Motor neuron (in vitro differentiated cells): ENCODE data around the gene UGT1A8. TPM values are rescaled to one million over a fixed set of nuclear protein-coding genes. Genes with fewer than 3 reads are reported as not detected.
"Not testable (repeated sequence)": the region's sequence is repeated elsewhere in the genome, so short reads cannot be mapped to it uniquely, and the experiment has no call there.

Experiments used
- ATAC-seq, 8 experiments: fragments of 200-7000 bp; cut with Tn5 transposase; replicated peaks in 6 of 8; 2 replicates each; pipeline ENCODE4 v1.8.0; 2021; ENCODE audit warnings: mild to moderate bottlenecking in 8 of 8, moderate library complexity in 8 of 8
- H3K27ac ChIP-seq, 2 donors: fragments of 250-450 bp; sonication (Bioruptor Pico); 2 replicates each; pipeline ENCODE4 v1.9.0; 2021; ENCODE audit warnings: antibody characterized with exemption in 2 of 2, mild to moderate bottlenecking in 2 of 2, moderate library complexity in 1 of 2
- H3K4me1 ChIP-seq, 2 donors: fragments of 250-450 bp; sonication (Bioruptor Pico); replicated peaks in 1 of 2; 2 replicates each; pipeline ENCODE4 v1.6.1; 2021; ENCODE audit warnings: antibody characterized with exemption in 2 of 2, mild to moderate bottlenecking in 2 of 2, moderate library complexity in 1 of 2
- H3K4me3 ChIP-seq, 5 donors: fragments of 250-450 bp; sonication (Bioruptor Pico); 2 replicates each; pipeline ENCODE4 v1.9.0; 2021; ENCODE audit warnings: antibody characterized with exemption in 5 of 5, mild to moderate bottlenecking in 5 of 5, moderate library complexity in 4 of 5
- WGBS, 10 experiments: fragments of 450-650 bp; shearing (Covaris generic); methylation state at CpG; one replicate each; pipeline ENCODE4 v1.0.0; 2022; 5-methylcytosine and 5-hydroxymethylcytosine counted together
- in situ Hi-C, 9 experiments: fragments of 400-800 bp; cut with MboI; loops; one replicate each; pipeline ENCODE4 v1.15.0; 2021; ENCODE audit warnings: low sequenced_read_pairs in 9 of 9, low pct_unique_long_range_greater_than_20kb in 2 of 9; ENCODE audit not compliant: unreplicated experiment in 9 of 9
- total RNA-seq, 8 experiments: library from RNA; unstranded; fragments of 300-600 nt; gene quantifications; 2 replicates each; pipeline versions ENCODE4 v1.2.3 to v1.2.4, GENCODE V29; 2022

The UGT1A8 gene
- total RNA-seq, 8 experiments from 2014 or later = 0.09 to 1.4 (median 0.27) TPM; not detected in 5

DNA sequence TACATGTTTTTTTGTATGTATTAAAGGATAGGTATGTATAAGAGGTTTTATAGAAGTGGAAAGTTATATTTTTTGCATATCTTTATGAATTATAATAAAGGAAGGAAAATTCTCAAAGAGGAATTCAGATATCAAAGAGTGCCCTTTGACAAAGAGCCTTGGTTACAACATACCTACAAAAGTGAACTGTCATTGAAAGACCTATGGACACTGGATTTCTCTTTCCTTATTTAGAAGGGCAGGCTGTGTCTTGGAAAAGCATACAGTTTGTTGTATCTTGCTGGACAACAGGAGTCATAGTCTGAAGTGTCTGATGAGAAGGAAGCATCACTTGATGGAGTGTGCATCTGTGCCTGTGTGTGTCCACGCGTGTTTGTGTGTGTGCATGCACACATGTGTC lies 34.0 kb downstream of the UGT1A8 start:
- 88 to 100% (median 100%) methylated on average over 2 of the region's 2 CpGs; no CpG with 5 or more reads in 4 of the 10 experiments for WGBS, 10 experiments
- Histone ChIP-seq H3K4me3 (no peak overlapping the region), H3K4me1 (no peaks in the 10 kb centered on the region), H3K27ac (no peak overlapping the region)
- in situ Hi-C loops = no loop called here
- ATAC-seq = no peak

DNA sequence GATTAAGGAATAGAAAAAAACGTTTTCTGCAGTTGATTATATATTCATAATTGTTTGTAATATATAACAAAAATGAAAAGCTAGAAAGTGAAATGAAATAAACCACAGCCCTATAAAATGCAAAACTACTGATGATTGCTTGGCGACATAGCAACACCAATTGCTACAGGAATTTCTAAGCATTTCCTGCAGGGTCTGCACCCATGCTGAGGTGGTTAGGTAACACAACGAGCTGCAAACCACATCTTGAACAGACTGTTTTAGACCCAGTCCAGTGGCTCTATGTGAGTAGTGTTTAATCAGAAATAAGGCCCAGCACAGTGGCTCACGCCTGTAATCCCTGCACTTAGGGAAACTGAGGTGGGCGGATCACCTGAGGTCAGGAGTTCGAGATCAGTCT lies 37.1 kb downstream of the UGT1A8 start:
- ATAC-seq = no peak
- H3K4me1 ChIP-seq = no peaks in the 10 kb centered on the region
- WGBS, 10 experiments = 34 to 100% (median 69%) methylated on average over 1 to 6 of the region's 6 CpGs; no CpG with 5 or more reads in 1 of the 10 experiments
- no peak overlapping the region for H3K4me3 ChIP-seq
- in situ Hi-C loops = no loop called here
- no peak overlapping the region for H3K27ac ChIP-seq

DNA sequence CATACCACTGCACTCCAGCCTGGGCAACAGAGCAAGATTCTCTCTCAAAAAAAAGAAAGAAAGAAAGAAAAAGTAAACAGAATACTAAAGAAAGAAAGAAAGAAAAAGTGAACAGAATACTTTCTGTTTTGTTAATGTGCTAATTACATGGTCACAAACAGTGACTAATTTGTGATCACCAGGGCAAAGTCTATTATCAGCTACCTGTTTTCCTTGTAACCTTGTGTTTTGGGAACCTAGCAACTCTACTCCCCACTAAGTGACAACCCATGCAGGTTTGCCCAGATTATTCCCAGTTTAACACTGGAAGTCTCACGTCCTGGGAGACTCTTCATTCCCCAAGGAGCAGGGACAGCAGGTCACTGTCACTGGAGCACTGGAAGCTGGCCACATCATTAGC lies 37.6 kb downstream of the UGT1A8 start:
- no peak for ATAC-seq
- WGBS, 10 experiments = 50 to 100% (median 60%) methylated on average over 1 of the region's 1 CpG; no CpG with 5 or more reads in 3 of the 10 experiments
- in situ Hi-C loops = no loop called here
- no peak overlapping the region for H3K4me3 ChIP-seq
- H3K4me1 ChIP-seq = no peaks in the 10 kb centered on the region
- H3K27ac ChIP-seq = no peak overlapping the region

DNA sequence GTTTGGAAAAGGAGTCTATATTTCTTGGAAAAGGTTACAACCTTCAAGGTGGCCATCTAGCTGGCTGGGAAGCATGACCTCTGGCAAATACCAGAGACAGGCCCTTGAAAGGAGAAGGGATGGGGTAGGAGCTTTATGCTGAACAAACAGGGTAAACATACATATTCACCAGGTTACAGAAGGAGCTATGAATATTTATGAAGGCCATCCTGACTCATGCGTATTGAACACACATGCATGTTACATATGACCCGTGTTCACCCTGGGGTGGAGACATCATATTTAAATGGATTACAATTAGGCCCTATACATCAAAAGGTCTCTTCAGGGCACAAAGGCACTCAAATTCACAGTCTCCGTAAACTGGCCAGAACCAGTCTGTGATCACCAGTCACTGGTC lies 38.5 kb downstream of the UGT1A8 start:
- ATAC-seq = peak in 6 of 8 experiments; percentile 32 to 99 (median 74)
- 80 to 100% methylated on average over 1 of the region's 3 CpGs; no CpG with 5 or more reads in 8 of the 10 experiments for WGBS, 10 experiments
- H3K4me3 ChIP-seq, H3K4me1 ChIP-seq, H3K27ac ChIP-seq, in situ Hi-C loops: not testable (repeated sequence)

DNA sequence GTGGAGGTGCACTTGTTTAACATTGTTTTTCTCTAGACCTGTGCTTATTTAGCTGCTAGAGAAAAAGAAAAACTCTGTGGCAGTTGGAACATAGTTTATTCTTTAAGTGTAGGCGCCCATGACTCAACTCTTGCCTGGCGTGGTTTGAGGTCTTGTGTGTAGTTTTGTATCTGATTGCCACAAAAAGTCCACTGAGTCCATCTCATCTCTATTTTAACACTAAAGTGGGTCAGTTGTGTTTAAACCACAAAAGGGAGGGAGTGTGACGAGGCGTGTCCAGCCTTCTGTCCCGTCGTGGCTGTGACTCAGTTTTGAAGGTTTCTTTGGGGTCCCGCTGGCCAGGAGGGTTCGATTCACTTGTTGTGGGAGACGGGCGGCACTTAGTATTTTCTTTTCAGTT lies 39.0 kb downstream of the UGT1A8 start:
- no peak overlapping the region for H3K27ac ChIP-seq
- in situ Hi-C loops = no loop called here
- ATAC-seq = no peak
- H3K4me3 ChIP-seq = no peak overlapping the region
- 60 to 86% (median 67%) methylated on average over 2 to 7 of the region's 10 CpGs; no CpG with 5 or more reads in 3 of the 10 experiments for whole genome bisulfite sequencing, 10 experiments
- H3K4me1 ChIP-seq = no peaks in the 10 kb centered on the region

DNA sequence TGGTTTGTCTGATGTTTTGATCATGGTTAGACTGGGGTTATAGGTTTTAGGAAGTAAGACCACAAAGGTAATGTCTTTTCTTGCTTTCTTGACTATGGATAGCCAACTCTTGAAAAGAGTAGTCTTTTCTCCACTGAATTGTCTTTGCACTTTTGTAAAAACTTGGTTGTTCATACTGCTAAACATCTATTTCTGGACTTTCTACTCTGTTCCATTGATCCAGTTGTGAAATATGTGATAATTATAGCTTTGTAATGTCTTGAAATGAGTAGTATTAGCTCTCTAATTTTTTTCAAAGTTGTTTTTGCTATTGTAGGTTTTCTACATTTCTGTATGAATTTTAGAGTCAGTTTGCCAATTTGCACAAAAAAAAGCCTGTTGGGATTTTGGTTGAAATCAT lies 41.2 kb downstream of the UGT1A8 start:
- in situ Hi-C loops = no loop called here
- Histone ChIP-seq H3K4me1 (no peaks in the 10 kb centered on the region), H3K27ac (no peak overlapping the region), H3K4me3 (no peak overlapping the region)
- ATAC-seq = no peak

DNA sequence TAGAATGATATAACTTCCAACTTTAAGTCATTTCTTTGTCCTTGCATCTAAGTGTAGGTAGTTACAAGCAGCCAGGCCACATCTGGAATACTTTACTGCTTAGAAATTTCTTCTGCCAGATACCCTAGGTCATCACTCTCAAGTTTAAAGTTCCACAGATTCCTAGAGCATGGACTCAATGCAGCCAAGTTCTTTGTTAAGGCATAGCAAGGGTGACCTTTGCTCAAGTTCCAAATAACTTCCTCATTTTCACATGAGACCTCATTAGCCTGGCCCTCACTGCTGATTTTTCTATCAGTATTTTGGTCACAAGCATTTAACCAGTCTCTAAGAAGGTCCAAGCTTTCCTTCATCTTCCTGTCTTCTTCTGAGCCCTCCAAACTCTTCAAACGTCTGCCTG lies 46.5 kb downstream of the UGT1A8 start:
- H3K4me3 ChIP-seq = no peak overlapping the region
- no peak overlapping the region for H3K27ac ChIP-seq
- H3K4me1 ChIP-seq = no peaks in the 10 kb centered on the region
- in situ Hi-C loops = no loop called here
- no peak for ATAC-seq
- WGBS, 10 experiments = 0 to 71% (median 20%) methylated on average over 1 of the region's 1 CpG; no CpG with 5 or more reads in 3 of the 10 experiments

DNA sequence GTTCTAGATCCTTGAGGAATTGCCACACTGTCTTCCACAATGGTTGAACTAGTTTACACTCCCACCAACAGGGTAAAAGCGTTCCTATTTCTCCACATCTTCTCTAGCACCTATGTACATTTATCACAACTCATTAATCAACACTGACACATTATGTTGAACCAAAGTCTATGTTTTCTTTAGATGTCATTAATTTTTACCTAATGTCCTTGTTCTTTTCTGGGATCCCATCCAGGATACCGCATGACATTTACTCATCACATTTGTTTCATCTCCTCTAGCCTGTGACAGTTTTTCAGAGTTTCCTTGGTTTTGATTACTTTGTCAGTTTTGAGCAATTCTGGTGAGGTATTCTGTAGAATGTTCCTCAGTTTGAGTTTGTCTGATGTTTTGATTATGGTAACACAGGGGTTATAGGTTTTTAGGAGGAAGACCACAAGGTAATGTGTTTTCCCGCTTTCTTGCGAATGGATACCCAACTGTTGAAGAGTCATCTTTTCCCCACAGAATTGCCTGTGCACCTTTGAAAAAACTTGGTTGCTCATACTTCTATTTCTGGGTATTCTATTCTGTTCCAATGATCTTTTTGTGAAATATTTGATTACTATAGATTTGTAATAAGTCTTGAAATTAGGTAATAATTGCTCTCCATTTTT lies 51.3 kb downstream of the UGT1A8 start:
- WGBS, 10 experiments = 40 to 100% (median 91%) methylated on average over 1 to 4 of the region's 4 CpGs
- no peak for ATAC-seq
- in situ Hi-C loops = no loop called here
- no peak overlapping the region for H3K27ac ChIP-seq
- H3K4me3 ChIP-seq = no peak overlapping the region
- no peaks in the 10 kb centered on the region for H3K4me1 ChIP-seq

DNA sequence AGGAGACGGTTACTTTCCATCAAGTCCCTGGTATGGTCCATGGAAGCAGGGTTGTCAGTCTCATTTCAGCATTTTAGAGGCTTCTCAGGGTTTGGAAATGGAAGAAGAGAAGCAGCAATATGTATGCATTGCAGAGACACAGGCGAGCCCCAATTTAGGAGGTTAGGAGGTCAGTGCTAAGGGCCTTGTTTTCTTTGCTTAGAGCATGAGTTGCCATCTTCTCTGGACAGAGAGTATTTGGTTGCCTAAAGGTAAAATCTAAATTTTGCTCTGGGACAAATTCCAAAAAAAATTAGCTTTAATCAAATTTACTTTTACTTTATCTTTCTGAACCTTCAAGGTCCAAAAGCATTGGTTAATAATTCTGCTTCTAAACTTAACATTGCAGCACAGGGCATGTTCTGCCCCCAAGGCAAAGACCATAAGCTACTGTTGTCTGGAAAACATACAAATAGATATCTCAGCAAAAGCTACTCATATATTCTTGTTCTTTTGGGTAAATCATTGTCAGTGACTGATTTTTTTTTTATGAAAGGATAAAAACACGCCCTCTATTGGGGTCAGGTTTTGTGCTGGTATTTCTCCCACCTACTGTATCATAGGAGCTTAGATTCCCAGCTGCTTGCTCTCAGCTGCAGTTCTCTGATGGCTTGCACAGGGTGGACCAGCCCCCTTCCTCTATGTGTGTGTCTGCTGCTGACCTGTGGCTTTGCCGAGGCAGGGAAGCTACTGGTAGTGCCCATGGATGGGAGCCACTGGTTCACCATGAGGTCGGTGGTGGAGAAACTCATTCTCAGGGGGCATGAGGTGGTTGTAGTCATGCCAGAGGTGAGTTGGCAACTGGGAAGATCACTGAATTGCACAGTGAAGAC lies 54.1 kb downstream of the UGT1A8 start, which contains the start of gene UGT1A9:
Gene UGT1A9 (plus strand): TSS at position 609 of the 872 bp plus-strand sequence. CDS start 37 bp downstream, at position 646.
- 29 to 84% (median 75%) methylated on average over 1 to 4 of the region's 5 CpGs; no CpG with 5 or more reads in 3 of the 10 experiments for WGBS, 10 experiments
- in situ Hi-C loops = no loop called here
- Histone ChIP-seq H3K4me3 (no peak within 1 kb of the TSS), H3K4me1 (no peaks in the 10 kb centered on the region), H3K27ac (no peak within 1 kb of the TSS)
- ATAC-seq = no peak

DNA sequence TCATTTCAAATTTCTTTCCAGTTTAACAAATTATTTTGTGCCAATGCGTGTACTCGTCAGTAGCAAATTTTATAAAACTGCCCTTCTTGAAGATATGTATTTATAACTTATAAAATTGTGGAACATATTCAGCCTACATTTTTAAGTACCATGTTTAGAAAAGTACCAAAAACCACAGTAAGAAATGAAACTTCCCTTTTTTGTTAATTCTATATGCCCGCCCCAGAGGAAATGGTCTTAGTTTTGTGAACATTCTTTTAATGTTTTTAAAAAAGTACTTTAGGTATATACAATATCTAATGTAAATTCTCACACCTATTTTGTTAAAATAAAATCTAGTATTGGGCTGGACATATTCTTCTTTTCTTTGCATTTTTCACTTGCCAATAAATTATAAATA lies 55.5 kb downstream of the UGT1A8 start:
- ATAC-seq = no peak
- 43 to 100% (median 94%) methylated on average over 1 to 3 of the region's 3 CpGs for WGBS, 10 experiments
- in situ Hi-C loops = no loop called here
- Histone ChIP-seq H3K27ac (no peak overlapping the region), H3K4me1 (no peaks in the 10 kb centered on the region), H3K4me3 (no peak overlapping the region)

DNA sequence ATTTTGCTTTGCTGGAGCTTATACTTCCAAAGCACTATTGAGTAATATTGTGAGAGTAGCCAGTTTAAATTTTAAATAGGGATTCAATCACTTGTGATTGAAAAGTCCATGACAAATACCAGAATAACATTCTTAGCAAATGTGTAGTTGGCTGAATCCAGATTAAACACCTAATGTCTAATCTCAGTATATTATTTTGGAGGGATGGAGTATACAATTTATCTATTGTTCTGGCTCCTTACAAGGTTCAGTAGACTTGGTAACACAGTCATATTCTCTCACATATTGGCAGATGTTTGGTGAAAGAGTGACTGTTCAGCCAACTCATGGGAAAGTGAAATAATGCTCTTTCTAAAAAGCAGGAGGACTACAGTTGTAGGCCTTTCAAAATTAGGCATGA lies 56.5 kb downstream of the UGT1A8 start:
- in situ Hi-C loops = no loop called here

DNA sequence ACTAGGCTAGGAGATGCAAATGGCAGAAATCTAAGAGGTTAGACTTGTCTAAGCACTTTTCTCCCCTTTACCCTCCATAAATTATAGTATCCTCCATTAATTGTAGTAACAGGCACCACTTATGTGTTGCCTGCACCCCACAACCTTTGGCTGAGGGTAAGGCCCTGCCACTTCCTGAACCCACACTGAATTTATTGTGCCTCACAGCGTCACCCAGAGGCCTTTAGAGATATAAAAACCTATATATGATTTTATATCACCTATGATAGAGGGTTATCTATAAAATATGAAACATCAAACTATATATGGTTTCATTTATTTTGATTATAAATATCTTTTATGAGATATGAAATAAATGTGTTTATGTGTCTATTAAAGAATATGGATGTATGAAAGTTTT lies 56.9 kb downstream of the UGT1A8 start:
- 0 to 86% (median 56%) methylated on average over 1 of the region's 1 CpG; no CpG with 5 or more reads in 5 of the 10 experiments for WGBS, 10 experiments
- ATAC-seq = no peak
- in situ Hi-C loops = no loop called here
- Histone ChIP-seq H3K27ac (no peak overlapping the region), H3K4me1 (no peaks in the 10 kb centered on the region), H3K4me3 (no peak overlapping the region)

More for the DNA sequence above, 56.5 kb downstream of the UGT1A8 start:
- Histone ChIP-seq H3K27ac (no peak overlapping the region), H3K4me3 (no peak overlapping the region), H3K4me1 (no peaks in the 10 kb centered on the region)
- no peak for ATAC-seq

DNA sequence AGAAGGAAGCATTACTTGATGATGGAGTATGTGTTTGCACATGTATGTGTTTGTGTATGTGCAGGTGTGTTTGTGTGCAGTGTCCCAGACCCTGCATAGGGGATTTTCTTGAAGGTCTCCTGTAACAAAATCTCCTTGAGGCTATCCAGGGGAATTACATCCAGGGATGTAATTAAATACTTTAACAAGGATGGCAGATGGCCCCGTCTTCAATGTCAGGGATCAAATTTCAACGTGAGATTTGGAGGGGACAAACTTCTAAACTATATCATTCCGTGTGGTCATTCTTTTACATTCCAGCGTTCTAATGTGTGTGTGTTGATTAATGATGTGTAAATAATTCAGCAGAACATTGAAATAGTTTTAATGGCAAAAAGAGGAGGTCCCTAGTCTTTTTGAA lies 57.6 kb downstream of the UGT1A8 start:
- in situ Hi-C loops = no loop called here
- ATAC-seq = no peak
- Histone ChIP-seq H3K27ac (no peak overlapping the region), H3K4me3 (no peak overlapping the region), H3K4me1 (no peaks in the 10 kb centered on the region)
- 31 to 80% (median 62%) methylated on average over 1 to 4 of the region's 4 CpGs; no CpG with 5 or more reads in 2 of the 10 experiments for WGBS, 10 experiments
